Breast epithelium (tissue), 3 donors: Measurements from ENCODE around the gene SLC39A11.

Source experiments
- CTCF ChIP-seq, 3 donors: fragments of 450-650 bp; IDR thresholded peaks; one replicate each; pipeline ENCODE4 v1.5.1; 2016 to 2017; ENCODE audit warnings: antibody characterized with exemption in 3 of 3, mild to moderate bottlenecking in 3 of 3, moderate library complexity in 3 of 3
- POLR2A ChIP-seq: fragments of 450-650 bp; IDR thresholded peaks from one replicate; pipeline ENCODE4 v1.6.1; 2016; ENCODE audit warnings: antibody characterized with exemption, mild to moderate bottlenecking, moderate library complexity
- POLR2AphosphoS5 ChIP-seq, 3 donors: sonication (generic); formaldehyde crosslinking; IDR thresholded peaks; one replicate each; pipeline ENCODE4 v1.6.1; 2017; ENCODE audit warnings: antibody characterized with exemption in 3 of 3

GRCh38 chr17:72775237-72775636, 317.3 kb downstream of the SLC39A11 start:
- TF ChIP-seq CTCF (IDR thresholded peaks at IDR 0.05) (no peak), POLR2A (no peak), POLR2AphosphoS5 (IDR thresholded peaks at IDR 0.05) (no peak)
